ENCODE measurements around the gene THADA.

The THADA gene

DNA sequence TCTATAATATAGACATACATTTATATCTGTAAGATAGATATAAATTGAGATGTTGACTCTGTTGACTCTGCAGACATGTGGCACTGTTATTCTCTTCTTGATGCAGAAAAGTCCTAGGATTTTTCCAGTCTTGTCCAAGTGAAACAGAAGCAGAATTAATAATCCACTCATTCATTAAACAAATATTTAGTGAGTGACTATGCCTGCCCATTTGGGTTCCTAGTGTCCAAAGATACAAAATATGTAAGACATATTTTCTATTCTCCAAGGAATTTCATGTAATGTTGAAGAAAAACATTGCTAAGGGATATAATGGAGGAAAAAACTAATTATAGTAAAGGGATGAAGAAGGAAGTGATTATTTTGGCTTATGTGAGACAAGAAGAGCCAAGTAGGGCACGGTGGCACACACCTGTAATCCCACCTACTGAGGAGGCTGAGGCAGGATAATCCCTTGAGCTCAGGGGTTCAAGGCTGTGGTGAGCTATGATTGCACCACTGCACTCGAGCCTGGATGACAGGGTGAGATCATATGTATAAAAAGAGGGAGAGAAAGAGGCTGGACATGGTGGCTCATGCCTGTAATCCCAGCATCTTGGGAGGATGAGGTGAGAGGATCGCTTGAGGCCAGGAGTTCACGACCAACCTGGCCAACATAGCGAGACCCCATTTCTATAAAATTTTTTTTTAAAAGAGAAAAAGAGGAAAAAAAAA is 21.3 kb upstream of the THADA start:
- no peak for DNase-seq
- H3K27ac ChIP-seq, result no peak overlapping the region
- no peaks in the 10 kb centered on the region for H3K36me3 ChIP-seq
- no peak overlapping the region for H3K4me3 ChIP-seq (ENCODE audit: low read depth, low read length)
- TF ChIP-seq CTCF (IDR thresholded peaks at IDR 0.05; ENCODE audit: low read depth, low read length), result no peak
- peaks cover 8% of the 10 kb centered on the region for H3K9me3 ChIP-seq (ENCODE audit: severe bottlenecking)
- H3K27me3 ChIP-seq (ENCODE audit: insufficient read depth, low read depth, severe bottlenecking), result no peaks in the 10 kb centered on the region

- Histone ChIP-seq H3K9me3 (ENCODE audit: severe bottlenecking) (peaks cover under 1% of the 10 kb centered on the region), H3K27me3 (ENCODE audit: insufficient read depth, low read depth, severe bottlenecking) (no peaks in the 10 kb centered on the region), H3K4me3 (ENCODE audit: low read depth, low read length) (no peak overlapping the region), H3K27ac (no peak overlapping the region), H3K36me3 (no peaks in the 10 kb centered on the region)
- no peak for DNase-seq
- TF ChIP-seq CTCF (IDR thresholded peaks at IDR 0.05; ENCODE audit: low read depth, low read length), result no peak
These were observed 17.1 kb upstream of the THADA start for GRCh38 chr2:43612944-43613343.

DNA sequence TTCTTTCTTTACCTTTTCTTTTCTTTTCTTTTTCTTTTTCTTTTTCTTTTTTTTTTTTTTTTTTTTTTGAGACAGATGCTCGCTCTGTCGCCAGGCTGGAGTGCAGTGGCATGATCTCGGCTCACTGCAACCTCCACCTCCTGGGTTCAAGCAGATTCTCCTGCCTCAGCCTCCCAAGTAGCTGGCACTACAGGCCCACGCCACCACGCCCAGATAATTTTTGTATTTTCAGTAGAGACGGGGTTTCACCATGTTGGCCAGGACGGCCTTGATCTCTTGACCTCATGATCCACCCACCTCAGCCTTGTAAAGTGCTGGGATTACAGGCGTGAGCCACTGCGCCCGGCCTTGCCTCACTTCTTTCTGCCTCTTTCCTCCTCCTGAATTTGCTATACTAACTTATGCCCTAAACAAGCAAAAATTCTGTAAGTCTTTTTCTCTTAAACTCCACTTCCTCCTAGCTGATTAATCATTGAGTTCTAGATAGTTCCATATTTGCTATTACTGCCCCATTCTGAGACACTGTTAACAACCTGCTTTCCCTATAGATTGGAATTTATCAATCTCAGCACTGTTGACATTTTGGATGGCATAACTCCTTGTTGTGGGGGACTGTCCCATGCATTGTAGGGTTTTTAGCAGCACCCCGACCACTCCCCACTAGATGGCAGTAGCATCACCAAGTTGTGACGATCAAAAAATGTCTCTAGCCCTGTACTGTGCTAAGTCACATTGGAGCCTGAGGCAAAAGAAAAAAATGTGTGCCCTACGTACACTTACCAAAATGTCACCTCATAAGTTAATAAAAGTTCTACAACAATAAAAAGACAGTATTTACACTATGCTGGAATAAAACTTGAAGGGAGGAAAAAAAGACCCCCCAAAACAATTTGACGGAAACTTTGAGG is 16.4 kb upstream of the THADA start:
- Histone ChIP-seq H3K27me3 (ENCODE audit: insufficient read depth, low read depth, severe bottlenecking) (no peaks in the 10 kb centered on the region), H3K9me3 (ENCODE audit: severe bottlenecking) (no peaks in the 10 kb centered on the region), H3K4me3 (ENCODE audit: low read depth, low read length) (no peak overlapping the region), H3K27ac (no peak overlapping the region), H3K36me3 (no peaks in the 10 kb centered on the region)
- peak; percentile 91 for TF ChIP-seq CTCF (IDR thresholded peaks at IDR 0.05; ENCODE audit: low read depth, low read length)
- peak; percentile 80 for DNase-seq

GRCh38 chr2:43610361-43610760 is 14.5 kb upstream of the THADA start:
- Histone ChIP-seq H3K27ac (no peak overlapping the region), H3K27me3 (ENCODE audit: insufficient read depth, low read depth, severe bottlenecking) (no peaks in the 10 kb centered on the region), H3K36me3 (no peaks in the 10 kb centered on the region), H3K9me3 (ENCODE audit: severe bottlenecking) (no peaks in the 10 kb centered on the region), H3K4me3 (ENCODE audit: low read depth, low read length) (no peak overlapping the region)
- no peak for DNase-seq
- TF ChIP-seq CTCF (IDR thresholded peaks at IDR 0.05; ENCODE audit: low read depth, low read length), result no peak

DNA sequence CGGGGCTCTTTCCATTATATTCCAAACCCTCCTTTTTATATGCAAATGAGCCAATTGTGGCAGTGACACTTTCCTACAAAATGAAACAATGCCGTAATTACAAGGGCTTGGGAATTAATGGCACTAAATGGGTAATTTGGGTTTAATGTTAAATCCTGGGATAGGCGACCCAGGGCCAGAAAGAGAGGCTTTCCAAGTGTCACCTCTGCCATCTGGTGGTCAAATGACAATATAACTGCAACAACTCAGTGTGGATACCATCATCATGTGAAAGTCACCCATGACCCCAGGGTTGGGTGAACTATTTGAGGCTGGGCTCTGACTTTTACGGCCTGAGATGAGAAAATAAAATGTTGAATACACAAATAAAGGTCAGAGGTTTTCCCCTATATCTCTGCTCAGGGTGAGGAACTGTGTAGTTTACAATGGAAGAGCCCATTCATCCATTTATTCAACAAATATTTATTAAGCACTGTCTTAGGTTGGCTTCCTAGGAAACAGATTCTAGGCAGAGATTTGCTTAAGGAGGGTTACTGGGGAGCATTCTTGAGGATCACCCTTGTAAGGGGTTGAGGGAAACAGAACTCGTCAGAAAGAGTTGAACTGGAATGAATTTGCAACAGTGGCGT is 13.6 kb upstream of the THADA start:
- peak; percentile 56 for DNase-seq
- H3K4me3 ChIP-seq (ENCODE audit: low read depth, low read length), result no peak overlapping the region

More for the DNA sequence above, 13.6 kb upstream of the THADA start:
- peak; percentile 77 for TF ChIP-seq CTCF (IDR thresholded peaks at IDR 0.05; ENCODE audit: low read depth, low read length)
- no peaks in the 10 kb centered on the region for H3K9me3 ChIP-seq (ENCODE audit: severe bottlenecking)
- no peaks in the 10 kb centered on the region for H3K27me3 ChIP-seq (ENCODE audit: insufficient read depth, low read depth, severe bottlenecking)
- H3K36me3 ChIP-seq, result no peaks in the 10 kb centered on the region
- no peak overlapping the region for H3K27ac ChIP-seq

All from WERI-Rb-1 (cell line).